ENCODE data around the gene AUH. TPM values are rescaled to one million over a fixed set of nuclear protein-coding genes. Genes with fewer than 3 reads are reported as not detected.

The AUH gene
- total RNA-seq, 1 donor from 2014 or later, result 8.8 TPM

DNA sequence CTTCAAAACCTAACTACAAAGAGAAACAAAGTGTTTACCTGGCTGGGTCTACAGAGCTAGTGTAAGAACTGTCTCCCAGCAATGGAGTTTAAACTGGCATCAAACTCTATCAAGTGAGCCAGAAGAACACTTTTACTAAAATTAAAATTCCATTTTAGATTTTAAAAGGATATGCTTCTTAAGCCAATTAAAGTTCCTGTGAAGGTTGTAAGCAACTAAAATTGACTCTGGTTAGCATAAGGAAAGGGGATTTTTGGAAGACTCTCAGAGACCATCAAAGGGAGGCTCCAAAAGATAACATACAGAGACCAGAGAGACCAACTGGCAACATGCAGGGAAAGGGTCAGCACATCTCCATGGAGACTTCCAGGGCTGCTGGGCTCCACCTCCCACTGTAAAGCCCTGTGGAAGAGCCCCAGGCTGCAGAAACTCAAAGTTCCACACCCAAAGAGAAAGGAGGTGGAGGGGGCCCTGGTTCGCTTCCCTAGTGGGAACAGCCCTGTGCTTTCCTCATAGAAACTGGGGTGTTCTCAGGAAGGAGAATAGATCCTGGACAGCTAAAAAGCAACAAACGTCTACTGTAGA lies 91.7 kb downstream of the AUH start:
- Mint-ChIP-seq H3K4me3 (ENCODE audit: unreplicated experiment) (no peak overlapping the region), H3K36me3 (ENCODE audit: low read depth) (peaks cover 2% of the 10 kb centered on the region), H3K27me3 (ENCODE audit: low read depth) (no peaks in the 10 kb centered on the region), H3K9me3 (ENCODE audit: low read depth) (no peaks in the 10 kb centered on the region), H3K4me1 (ENCODE audit: low read depth) (peaks cover 5% of the 10 kb centered on the region), H3K27ac (ENCODE audit: unreplicated experiment) (no peak overlapping the region)
- no peak for DNase-seq (ENCODE audit: low spot score)
- TF ChIP-seq, protein P1, sequence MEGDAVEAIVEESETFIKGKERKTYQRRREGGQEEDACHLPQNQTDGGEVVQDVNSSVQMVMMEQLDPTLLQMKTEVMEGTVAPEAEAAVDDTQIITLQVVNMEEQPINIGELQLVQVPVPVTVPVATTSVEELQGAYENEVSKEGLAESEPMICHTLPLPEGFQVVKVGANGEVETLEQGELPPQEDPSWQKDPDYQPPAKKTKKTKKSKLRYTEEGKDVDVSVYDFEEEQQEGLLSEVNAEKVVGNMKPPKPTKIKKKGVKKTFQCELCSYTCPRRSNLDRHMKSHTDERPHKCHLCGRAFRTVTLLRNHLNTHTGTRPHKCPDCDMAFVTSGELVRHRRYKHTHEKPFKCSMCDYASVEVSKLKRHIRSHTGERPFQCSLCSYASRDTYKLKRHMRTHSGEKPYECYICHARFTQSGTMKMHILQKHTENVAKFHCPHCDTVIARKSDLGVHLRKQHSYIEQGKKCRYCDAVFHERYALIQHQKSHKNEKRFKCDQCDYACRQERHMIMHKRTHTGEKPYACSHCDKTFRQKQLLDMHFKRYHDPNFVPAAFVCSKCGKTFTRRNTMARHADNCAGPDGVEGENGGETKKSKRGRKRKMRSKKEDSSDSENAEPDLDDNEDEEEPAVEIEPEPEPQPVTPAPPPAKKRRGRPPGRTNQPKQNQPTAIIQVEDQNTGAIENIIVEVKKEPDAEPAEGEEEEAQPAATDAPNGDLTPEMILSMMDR (IDR thresholded peaks at IDR 0.05), result no peak

DNA sequence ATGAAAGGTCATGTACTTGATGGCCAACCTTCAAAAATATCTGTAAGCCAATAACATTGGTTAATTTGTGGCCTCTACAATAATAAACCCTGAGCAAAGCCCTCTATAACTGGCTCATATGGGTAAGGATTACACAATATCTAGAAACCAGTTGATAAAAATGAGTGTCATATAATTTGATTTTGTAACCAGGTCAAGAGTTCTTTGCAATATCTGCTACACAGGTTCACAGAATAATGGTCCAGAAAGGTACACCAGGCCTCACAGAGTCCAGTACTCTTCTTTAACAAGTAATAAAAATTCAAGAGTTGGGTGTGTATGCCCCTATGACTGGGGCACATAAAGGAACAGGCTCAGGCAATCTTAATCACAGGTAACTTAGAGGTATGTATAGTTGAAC lies 95.3 kb downstream of the AUH start:
- H3K4me1 Mint-ChIP-seq (ENCODE audit: low read depth), result peaks cover 7% of the 10 kb centered on the region
- no peaks in the 10 kb centered on the region for H3K9me3 Mint-ChIP-seq (ENCODE audit: low read depth)
- TF ChIP-seq, protein P1 (IDR thresholded peaks at IDR 0.05), result no peak
- H3K27me3 Mint-ChIP-seq (ENCODE audit: low read depth), result no peaks in the 10 kb centered on the region
- DNase-seq (ENCODE audit: low spot score), result no peak
- H3K4me3 Mint-ChIP-seq (ENCODE audit: unreplicated experiment), result no peak overlapping the region
- H3K27ac Mint-ChIP-seq (ENCODE audit: unreplicated experiment), result no peak overlapping the region
- peaks cover 2% of the 10 kb centered on the region for H3K36me3 Mint-ChIP-seq (ENCODE audit: low read depth)

DNA sequence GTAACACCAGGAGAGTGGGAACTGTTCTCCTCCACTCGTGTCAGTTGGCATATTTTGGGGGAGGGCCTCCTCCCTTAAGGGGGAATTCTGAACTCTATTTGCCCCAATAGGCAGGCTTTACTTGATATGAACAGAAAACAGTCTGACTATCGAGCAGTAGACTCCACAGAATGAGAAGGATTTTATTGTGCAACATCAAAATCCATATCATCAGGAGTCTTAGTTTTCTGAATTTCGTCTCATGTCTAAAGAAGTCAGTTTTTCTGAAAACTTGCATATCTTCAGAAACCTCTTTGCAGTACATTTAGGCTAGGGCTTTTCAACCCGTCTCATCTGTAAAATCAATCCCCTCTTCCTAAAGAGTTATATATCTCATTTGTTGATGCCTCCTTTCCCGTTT lies 96.2 kb downstream of the AUH start:
- no peak overlapping the region for H3K4me3 Mint-ChIP-seq (ENCODE audit: unreplicated experiment)
- H3K27ac Mint-ChIP-seq (ENCODE audit: unreplicated experiment), result peak overlapping the region; percentile 20
- TF ChIP-seq, protein P1 (IDR thresholded peaks at IDR 0.05), result no peak
- no peaks in the 10 kb centered on the region for H3K27me3 Mint-ChIP-seq (ENCODE audit: low read depth)
- H3K9me3 Mint-ChIP-seq (ENCODE audit: low read depth), result no peaks in the 10 kb centered on the region
- H3K4me1 Mint-ChIP-seq (ENCODE audit: low read depth), result peaks cover 7% of the 10 kb centered on the region
- peaks cover 2% of the 10 kb centered on the region for H3K36me3 Mint-ChIP-seq (ENCODE audit: low read depth)
- DNase-seq (ENCODE audit: low spot score), result no peak

DNA sequence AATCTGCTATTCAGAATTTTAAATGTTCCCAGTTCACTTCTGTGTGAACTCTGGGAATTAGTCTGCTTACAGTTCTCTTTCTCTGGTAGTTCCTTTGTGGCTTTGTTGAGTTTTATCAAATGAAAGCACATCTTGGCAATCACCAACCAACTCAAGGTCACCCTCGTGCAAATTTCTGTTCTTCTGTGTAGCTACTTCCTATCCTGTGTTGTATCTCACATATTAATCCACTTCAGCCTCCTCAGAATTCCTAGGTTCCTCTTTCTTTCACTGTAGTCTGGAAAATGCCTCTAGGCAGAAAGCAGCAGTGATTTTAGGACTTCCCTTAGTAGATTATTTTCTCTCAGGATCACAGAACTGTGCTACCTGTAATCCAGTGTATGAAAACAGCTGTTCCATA lies 100.3 kb downstream of the AUH start:
- TF ChIP-seq, protein P1 (IDR thresholded peaks at IDR 0.05), result no peak
- Mint-ChIP-seq H3K27ac (ENCODE audit: unreplicated experiment) (no peak overlapping the region), H3K4me3 (ENCODE audit: unreplicated experiment) (no peak overlapping the region), H3K9me3 (ENCODE audit: low read depth) (no peaks in the 10 kb centered on the region), H3K4me1 (ENCODE audit: low read depth) (peaks cover 7% of the 10 kb centered on the region), H3K27me3 (ENCODE audit: low read depth) (no peaks in the 10 kb centered on the region), H3K36me3 (ENCODE audit: low read depth) (peaks cover 2% of the 10 kb centered on the region)
- DNase-seq (ENCODE audit: low spot score), result no peak

DNA sequence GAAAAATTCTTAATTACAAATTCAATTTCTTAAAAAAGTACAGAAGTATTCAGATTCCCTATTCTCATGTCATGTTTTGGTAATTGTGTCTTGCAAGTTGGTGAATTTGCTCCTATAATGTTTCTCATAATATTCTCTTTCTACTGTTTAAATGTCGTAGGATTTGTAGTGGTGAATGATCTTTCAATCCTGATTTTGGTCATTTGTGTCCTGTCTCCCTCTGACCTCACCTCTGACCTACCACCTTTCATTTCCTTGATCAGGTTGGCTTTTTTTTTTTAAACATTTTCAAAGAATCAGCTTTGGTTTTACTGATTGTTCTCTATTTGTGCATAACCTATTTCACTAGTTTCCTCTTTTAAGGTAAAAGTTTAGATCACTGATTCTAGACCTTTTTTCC lies 102.6 kb downstream of the AUH start:
- Mint-ChIP-seq H3K9me3 (ENCODE audit: low read depth) (no peaks in the 10 kb centered on the region), H3K27ac (ENCODE audit: unreplicated experiment) (no peak overlapping the region), H3K36me3 (ENCODE audit: low read depth) (peaks cover 2% of the 10 kb centered on the region), H3K27me3 (ENCODE audit: low read depth) (no peaks in the 10 kb centered on the region), H3K4me3 (ENCODE audit: unreplicated experiment) (no peak overlapping the region), H3K4me1 (ENCODE audit: low read depth) (peaks cover 15% of the 10 kb centered on the region)
- TF ChIP-seq, protein P1 (IDR thresholded peaks at IDR 0.05), result no peak
- DNase-seq (ENCODE audit: low spot score), result no peak
